NT2/D1 (cell line): ENCODE measurements around the gene SLC1A2.

Experiments used
- SUZ12 ChIP-seq: IDR thresholded peaks from 2 replicates; pipeline ENCODE4 v1.6.1; 2011; ENCODE audit not compliant: insufficient read length, insufficient read depth; ENCODE audit errors: extremely low read depth
- YY1 ChIP-seq: IDR thresholded peaks from 2 replicates; pipeline ENCODE4 v1.6.1; 2011; ENCODE audit not compliant: insufficient read length, insufficient read depth
- ZNF274 ChIP-seq: IDR thresholded peaks from 2 replicates; pipeline ENCODE4 v1.6.1; 2011; ENCODE audit warnings: mild to moderate bottlenecking, low read depth, low read length

DNA sequence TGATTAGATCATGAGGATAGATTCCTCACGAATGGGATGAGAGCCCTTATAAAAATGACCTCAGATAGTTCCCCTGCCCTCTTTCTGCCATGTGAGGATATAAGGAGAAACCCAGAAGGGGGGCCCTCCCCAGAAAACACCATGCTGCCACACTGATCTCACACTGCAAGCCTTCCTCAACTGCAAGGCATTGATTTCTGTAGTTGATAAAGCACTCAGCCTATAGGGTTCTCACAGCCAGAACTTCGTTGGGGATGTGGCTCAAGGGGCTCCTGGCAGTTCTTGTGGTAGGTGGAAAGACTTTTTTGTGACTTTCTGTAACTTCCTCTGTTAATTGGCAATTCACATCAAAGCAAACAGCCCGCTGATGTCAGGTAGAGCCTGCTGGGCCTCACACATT is 171.5 kb downstream of the SLC1A2 start:
- TF ChIP-seq YY1 (no peak), SUZ12 (no peak), ZNF274 (no peak)
